Erythroblast (primary cell): ENCODE results near the gene CDR2L.

Experiments used
- GATA1 ChIP-seq: IDR thresholded peaks from 2 replicates; pipeline ENCODE4 v1.6.1; 2011; ENCODE audit warnings: low read depth, mild to moderate bottlenecking, control low read depth, low read length, moderate library complexity
- POLR2A ChIP-seq: IDR thresholded peaks from 2 replicates; pipeline ENCODE4 v1.6.1; 2011; ENCODE audit warnings: mild to moderate bottlenecking, low read length

DNA sequence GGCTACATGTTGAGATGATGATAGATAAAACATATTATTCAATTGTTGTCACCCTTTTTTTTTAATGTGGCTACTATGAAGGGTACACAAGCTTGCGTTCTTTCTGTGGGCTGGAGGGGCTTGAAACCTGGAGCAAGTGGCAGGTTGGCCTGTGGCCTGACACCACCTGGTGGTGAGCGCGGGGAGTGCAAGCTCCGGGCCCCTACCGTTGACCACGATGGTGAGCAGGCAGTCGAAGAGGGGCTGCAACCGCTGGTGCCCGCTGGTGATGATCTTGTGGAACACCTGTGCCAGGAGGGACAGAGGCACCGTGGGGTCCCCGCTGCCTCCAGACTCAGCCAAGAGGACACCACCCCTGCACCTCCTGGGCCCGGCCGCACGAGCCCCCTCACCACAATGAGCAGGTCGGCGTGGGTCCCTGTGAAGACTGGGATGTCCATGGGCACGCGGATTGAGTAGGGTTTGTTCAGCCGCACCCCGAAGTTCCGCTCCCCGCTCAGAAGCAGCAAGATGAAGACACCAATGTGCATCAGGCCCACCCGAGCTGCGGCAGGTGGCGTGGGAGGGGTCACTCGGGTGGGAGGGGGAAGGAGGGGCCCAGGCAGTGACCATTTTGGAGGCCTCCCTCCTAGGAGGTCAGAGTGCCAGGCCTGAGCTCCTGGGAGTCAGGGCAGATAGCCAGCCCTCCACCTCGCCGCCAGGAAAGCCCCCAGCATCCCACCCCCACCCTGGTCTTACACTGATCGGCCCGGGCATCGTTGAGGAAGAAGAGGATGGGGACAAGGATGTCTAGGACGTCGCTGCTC is 29.3 kb upstream of the CDR2L start:
- TF ChIP-seq POLR2A = no peak
- no peak for TF ChIP-seq GATA1
